IPS-18c (cell line): ENCODE data around the gene ACADSB.

ENCODE experiments used
- H3K4me3 ChIP-seq: 2 replicates; pipeline ENCODE4 v1.7.0; 2013; ENCODE audit warnings: low read depth, mild to moderate bottlenecking, low read length, moderate library complexity; ENCODE audit not compliant: insufficient read depth
- H3K9me3 ChIP-seq: one replicate; pipeline ENCODE4 v1.6.1; 2013; ENCODE audit warnings: mild to moderate bottlenecking, low read length, moderate library complexity; ENCODE audit not compliant: control insufficient read depth, insufficient read depth

The ACADSB gene

GRCh38 chr10:123069246-123069986 is 60.6 kb downstream of the ACADSB start:
- H3K9me3 ChIP-seq, result peaks cover 2% of the 10 kb centered on the region
- H3K4me3 ChIP-seq, result no peak overlapping the region

GRCh38 chr10:123073187-123073586 is 64.4 kb downstream of the ACADSB start:
- Histone ChIP-seq H3K4me3 (no peak overlapping the region), H3K9me3 (peaks cover 2% of the 10 kb centered on the region)

- H3K4me3 ChIP-seq, result no peak overlapping the region
- H3K9me3 ChIP-seq, result peaks cover 2% of the 10 kb centered on the region
Measured at GRCh38 chr10:123074215-123074614, 65.4 kb downstream of the ACADSB start.

GRCh38 chr10:123081896-123082295 is 73.1 kb downstream of the ACADSB start:
- no peaks in the 10 kb centered on the region for H3K9me3 ChIP-seq
- no peak overlapping the region for H3K4me3 ChIP-seq

GRCh38 chr10:123083811-123084210 is 75.0 kb downstream of the ACADSB start:
- no peaks in the 10 kb centered on the region for H3K9me3 ChIP-seq
- H3K4me3 ChIP-seq, result no peak overlapping the region

- no peaks in the 10 kb centered on the region for H3K9me3 ChIP-seq
- no peak overlapping the region for H3K4me3 ChIP-seq
Measured at GRCh38 chr10:123086281-123086680, 77.5 kb downstream of the ACADSB start.

GRCh38 chr10:123087348-123087747 is 78.5 kb downstream of the ACADSB start:
- H3K4me3 ChIP-seq, result no peak overlapping the region
- H3K9me3 ChIP-seq, result no peaks in the 10 kb centered on the region

GRCh38 chr10:123087786-123088185 is 79.0 kb downstream of the ACADSB start:
- H3K4me3 ChIP-seq, result no peak overlapping the region
- no peaks in the 10 kb centered on the region for H3K9me3 ChIP-seq

GRCh38 chr10:123092635-123093414 is 84.0 kb downstream of the ACADSB start:
- H3K4me3 ChIP-seq, result no peak overlapping the region
- H3K9me3 ChIP-seq, result no peaks in the 10 kb centered on the region

- no peak overlapping the region for H3K4me3 ChIP-seq
- no peaks in the 10 kb centered on the region for H3K9me3 ChIP-seq
Measured at GRCh38 chr10:123093489-123093888, 84.7 kb downstream of the ACADSB start.

GRCh38 chr10:123096452-123096851 is 87.6 kb downstream of the ACADSB start:
- no peaks in the 10 kb centered on the region for H3K9me3 ChIP-seq
- no peak overlapping the region for H3K4me3 ChIP-seq

- no peaks in the 10 kb centered on the region for H3K9me3 ChIP-seq
- H3K4me3 ChIP-seq, result no peak overlapping the region
Measured at GRCh38 chr10:123097039-123097438, 88.2 kb downstream of the ACADSB start.

- no peaks in the 10 kb centered on the region for H3K9me3 ChIP-seq
- no peak overlapping the region for H3K4me3 ChIP-seq
Measured at GRCh38 chr10:123100030-123100762, 91.4 kb downstream of the ACADSB start.

- H3K4me3 ChIP-seq, result no peak overlapping the region
- H3K9me3 ChIP-seq, result no peaks in the 10 kb centered on the region
Measured at GRCh38 chr10:123101872-123102271, 93.1 kb downstream of the ACADSB start.

GRCh38 chr10:123102673-123103072 is 93.9 kb downstream of the ACADSB start:
- H3K4me3 ChIP-seq, result no peak overlapping the region

GRCh38 chr10:123103944-123104343 is 95.1 kb downstream of the ACADSB start:
- no peaks in the 10 kb centered on the region for H3K9me3 ChIP-seq
- no peak overlapping the region for H3K4me3 ChIP-seq

More at GRCh38 chr10:123102673-123103072, 93.9 kb downstream of the ACADSB start:
- no peaks in the 10 kb centered on the region for H3K9me3 ChIP-seq
